ENCODE measurements around the gene CHAD.

The CHAD gene

GRCh38 chr17:50444841-50445715 is 23.6 kb downstream of the CHAD start:
- H3K27ac ChIP-seq: no peak overlapping the region
- TF ChIP-seq ZFX (IDR thresholded peaks at IDR 0.05) (no peak), CTCF (conservative IDR thresholded peaks at IDR 0.05) (no peak)

- TF ChIP-seq ZFX (IDR thresholded peaks at IDR 0.05): no peak
- TF ChIP-seq CTCF (conservative IDR thresholded peaks at IDR 0.05): no peak
- H3K27ac ChIP-seq: no peak overlapping the region
These were observed 25.1 kb downstream of the CHAD start for GRCh38 chr17:50443505-50443974.

- no peak for TF ChIP-seq CTCF (conservative IDR thresholded peaks at IDR 0.05)
- no peak for TF ChIP-seq ZFX (IDR thresholded peaks at IDR 0.05)
- H3K27ac ChIP-seq: peak overlapping the region; percentile 4; the same call in 1 of the 2 replicates
These were observed 27.5 kb downstream of the CHAD start for GRCh38 chr17:50440838-50441829.

- peak overlapping the region; percentile 4; the same call in 1 of the 2 replicates for H3K27ac ChIP-seq
- no peak for TF ChIP-seq CTCF (conservative IDR thresholded peaks at IDR 0.05)
- no peak for TF ChIP-seq ZFX (IDR thresholded peaks at IDR 0.05)
These were observed 28.4 kb downstream of the CHAD start for GRCh38 chr17:50440172-50440837.

GRCh38 chr17:50439008-50439407 is 29.7 kb downstream of the CHAD start:
- TF ChIP-seq ZFX (IDR thresholded peaks at IDR 0.05): no peak
- TF ChIP-seq CTCF (conservative IDR thresholded peaks at IDR 0.05): no peak
- no peak overlapping the region for H3K27ac ChIP-seq

- TF ChIP-seq ZFX (IDR thresholded peaks at IDR 0.05): no peak
- TF ChIP-seq CTCF (conservative IDR thresholded peaks at IDR 0.05): no peak
- no peak overlapping the region for H3K27ac ChIP-seq
These were observed 31.3 kb downstream of the CHAD start for GRCh38 chr17:50437409-50437808.

All from C4-2B (cell line).